MM.1S (cell line): ENCODE data around the gene PHACTR1.

ENCODE experiments used
- CTCF ChIP-seq: fragments of 300-600 bp; sonication (generic); IDR thresholded peaks from 2 replicates; pipeline ENCODE4 v1.5.1; 2016; ENCODE audit warnings: antibody characterized with exemption, low read length, mixed read lengths
- EZH2 ChIP-seq: fragments of 300-600 bp; sonication (generic); optimal IDR thresholded peaks from 2 replicates; pipeline ENCODE3; 2017; ENCODE audit warnings: low read depth, mild to moderate bottlenecking, antibody characterized with exemption, low read length, mixed read lengths
- EZH2phosphoT487 ChIP-seq: fragments of 300-600 bp; sonication (generic); IDR thresholded peaks from 2 replicates; pipeline ENCODE4 v1.6.1; 2018; ENCODE audit warnings: antibody characterized with exemption, low read length

- TF ChIP-seq EZH2: no peak
- TF ChIP-seq EZH2phosphoT487: no peak
- TF ChIP-seq CTCF: no peak
Observed at GRCh38 chr6:13184089-13184468, 467.5 kb downstream of the PHACTR1 start.
